ENCODE results near the gene CALHM6.

CALHM6 gene

GRCh38 chr6:116471531-116471930 is 10.4 kb downstream of the CALHM6 start:
- no peaks in the 10 kb centered on the region for H3K79me2 ChIP-seq (ENCODE audit: control insufficient read depth, insufficient read depth, low read length, poor library complexity)
- no peak overlapping the region for H2AK5ac ChIP-seq (ENCODE audit: low read length)
- H3K79me1 ChIP-seq (ENCODE audit: low read length): no peaks in the 10 kb centered on the region
- H3K18ac ChIP-seq (ENCODE audit: low read length): no peak overlapping the region
- no peak overlapping the region for H3K14ac ChIP-seq (ENCODE audit: low read length)
- no CpG with 5 or more reads among the region's 1 CpG for WGBS (ENCODE audit: extremely low coverage, insufficient coverage, insufficient read length)
- H3K4me1 ChIP-seq (ENCODE audit: control insufficient read depth in 1 of 2, insufficient read depth in 2 of 2, low read length in 2 of 2): no peaks in the 10 kb centered on the region
- no peak overlapping the region for H2BK120ac ChIP-seq (ENCODE audit: insufficient read depth, low read length, poor library complexity)
- no peaks in the 10 kb centered on the region for H3K36me3 ChIP-seq (ENCODE audit: control insufficient read depth in 1 of 2, insufficient read depth in 2 of 2, low read length in 2 of 2)
- H4K12ac ChIP-seq (ENCODE audit: low read depth, low read length): no peak overlapping the region
- no peak overlapping the region for H2BK12ac ChIP-seq (ENCODE audit: low read length)
- no peak overlapping the region for H2BK5ac ChIP-seq (ENCODE audit: low read depth, low read length, poor library complexity)
- H3K4me2 ChIP-seq (ENCODE audit: low read length): no peak overlapping the region
- no peak overlapping the region for H3K4me3 ChIP-seq (ENCODE audit: low read depth, low read length)
- no peak overlapping the region for H3K27ac ChIP-seq (ENCODE audit: low read depth, low read length)
- DNase-seq: no peak
- no peak overlapping the region for H3K23ac ChIP-seq (ENCODE audit: low read length)
- H4K8ac ChIP-seq (ENCODE audit: low read depth, low read length): no peak overlapping the region
- H3K9ac ChIP-seq (ENCODE audit: low read length): no peak overlapping the region
- H2AFZ ChIP-seq (ENCODE audit: insufficient read depth, low read length, poor library complexity): no peak overlapping the region
- no peak overlapping the region for H4K91ac ChIP-seq (ENCODE audit: low read depth, low read length)
- H3K4ac ChIP-seq (ENCODE audit: low read depth, low read length): no peak overlapping the region
- no peaks in the 10 kb centered on the region for H3K9me3 ChIP-seq (ENCODE audit: insufficient read depth, low read depth, low read length)
- no peaks in the 10 kb centered on the region for H3K27me3 ChIP-seq (ENCODE audit: insufficient read depth, low read length)

DNA sequence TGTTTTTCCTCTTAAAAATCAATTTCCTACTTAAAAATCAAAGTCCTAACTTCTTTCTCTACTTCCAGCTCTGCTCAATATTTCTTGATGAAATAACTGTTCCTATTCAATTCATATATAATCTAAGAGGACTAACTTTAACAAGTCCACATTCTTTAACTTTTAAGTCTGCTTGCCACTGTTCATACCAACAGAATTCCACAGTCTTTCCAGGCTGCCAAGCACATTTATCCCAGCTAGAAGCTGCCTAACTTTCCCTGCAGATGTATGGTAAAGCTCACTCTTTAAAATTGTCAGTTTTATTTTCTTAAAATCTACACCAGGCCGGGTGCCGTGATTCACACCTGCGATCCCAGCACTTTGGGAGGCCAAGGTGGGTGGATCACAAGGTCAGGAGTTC is 11.5 kb downstream of the CALHM6 start:
- Histone ChIP-seq H4K12ac (ENCODE audit: low read depth, low read length) (no peak overlapping the region), H3K18ac (ENCODE audit: low read length) (no peak overlapping the region), H3K27ac (ENCODE audit: low read depth, low read length) (no peak overlapping the region), H3K79me2 (ENCODE audit: control insufficient read depth, insufficient read depth, low read length, poor library complexity) (no peaks in the 10 kb centered on the region), H2AFZ (ENCODE audit: insufficient read depth, low read length, poor library complexity) (no peak overlapping the region), H3K4me3 (ENCODE audit: low read depth, low read length) (no peak overlapping the region), H4K8ac (ENCODE audit: low read depth, low read length) (no peak overlapping the region), H4K91ac (ENCODE audit: low read depth, low read length) (no peak overlapping the region), H2BK12ac (ENCODE audit: low read length) (no peak overlapping the region), H2BK120ac (ENCODE audit: insufficient read depth, low read length, poor library complexity) (no peak overlapping the region), H2AK5ac (ENCODE audit: low read length) (no peak overlapping the region), H3K36me3 (ENCODE audit: control insufficient read depth in 1 of 2, insufficient read depth in 2 of 2, low read length in 2 of 2) (no peaks in the 10 kb centered on the region), H3K4ac (ENCODE audit: low read depth, low read length) (no peak overlapping the region), H3K14ac (ENCODE audit: low read length) (no peak overlapping the region), H3K79me1 (ENCODE audit: low read length) (no peaks in the 10 kb centered on the region), H2BK5ac (ENCODE audit: low read depth, low read length, poor library complexity) (no peak overlapping the region), H3K4me1 (ENCODE audit: control insufficient read depth in 1 of 2, insufficient read depth in 2 of 2, low read length in 2 of 2) (no peaks in the 10 kb centered on the region), H3K23ac (ENCODE audit: low read length) (no peak overlapping the region), H3K4me2 (ENCODE audit: low read length) (no peak overlapping the region), H3K9ac (ENCODE audit: low read length) (no peak overlapping the region), H3K9me3 (ENCODE audit: insufficient read depth, low read depth, low read length) (no peaks in the 10 kb centered on the region), H3K27me3 (ENCODE audit: insufficient read depth, low read length) (no peaks in the 10 kb centered on the region)
- no CpG with 5 or more reads among the region's 3 CpGs for WGBS (ENCODE audit: extremely low coverage, insufficient coverage, insufficient read length)
- no peak for DNase-seq

GRCh38 chr6:116475141-116475540 is 14.0 kb downstream of the CALHM6 start:
- H4K12ac ChIP-seq (ENCODE audit: low read depth, low read length): no peak overlapping the region
- no peaks in the 10 kb centered on the region for H3K79me2 ChIP-seq (ENCODE audit: control insufficient read depth, insufficient read depth, low read length, poor library complexity)
- no peak overlapping the region for H4K8ac ChIP-seq (ENCODE audit: low read depth, low read length)
- no peaks in the 10 kb centered on the region for H3K36me3 ChIP-seq (ENCODE audit: control insufficient read depth in 1 of 2, insufficient read depth in 2 of 2, low read length in 2 of 2)
- H4K91ac ChIP-seq (ENCODE audit: low read depth, low read length): no peak overlapping the region
- H3K9me3 ChIP-seq (ENCODE audit: insufficient read depth, low read depth, low read length): no peaks in the 10 kb centered on the region
- H3K4me1 ChIP-seq (ENCODE audit: control insufficient read depth in 1 of 2, insufficient read depth in 2 of 2, low read length in 2 of 2): no peaks in the 10 kb centered on the region
- no peak for DNase-seq
- no peak overlapping the region for H3K27ac ChIP-seq (ENCODE audit: low read depth, low read length)
- no peak overlapping the region for H3K9ac ChIP-seq (ENCODE audit: low read length)
- no peak overlapping the region for H3K4me2 ChIP-seq (ENCODE audit: low read length)
- no peak overlapping the region for H2BK5ac ChIP-seq (ENCODE audit: low read depth, low read length, poor library complexity)
- no peak overlapping the region for H3K4me3 ChIP-seq (ENCODE audit: low read depth, low read length)
- no peak overlapping the region for H3K18ac ChIP-seq (ENCODE audit: low read length)
- no peak overlapping the region for H3K14ac ChIP-seq (ENCODE audit: low read length)
- H2BK120ac ChIP-seq (ENCODE audit: insufficient read depth, low read length, poor library complexity): no peak overlapping the region
- no peak overlapping the region for H2BK12ac ChIP-seq (ENCODE audit: low read length)
- no peaks in the 10 kb centered on the region for H3K79me1 ChIP-seq (ENCODE audit: low read length)
- H2AK5ac ChIP-seq (ENCODE audit: low read length): no peak overlapping the region
- no peak overlapping the region for H3K4ac ChIP-seq (ENCODE audit: low read depth, low read length)
- no peaks in the 10 kb centered on the region for H3K27me3 ChIP-seq (ENCODE audit: insufficient read depth, low read length)
- H2AFZ ChIP-seq (ENCODE audit: insufficient read depth, low read length, poor library complexity): no peak overlapping the region
- WGBS (ENCODE audit: extremely low coverage, insufficient coverage, insufficient read length): no CpG with 5 or more reads among the region's 1 CpG
- H3K23ac ChIP-seq (ENCODE audit: low read length): no peak overlapping the region

GRCh38 chr6:116476002-116476678 is 15.0 kb downstream of the CALHM6 start:
- no peak overlapping the region for H3K4me2 ChIP-seq (ENCODE audit: low read length)
- no peak overlapping the region for H3K18ac ChIP-seq (ENCODE audit: low read length)
- no peak overlapping the region for H3K4me3 ChIP-seq (ENCODE audit: low read depth, low read length)
- no peak overlapping the region for H3K27ac ChIP-seq (ENCODE audit: low read depth, low read length)
- H2BK12ac ChIP-seq (ENCODE audit: low read length): no peak overlapping the region
- no peak overlapping the region for H3K4ac ChIP-seq (ENCODE audit: low read depth, low read length)
- no peak overlapping the region for H3K9ac ChIP-seq (ENCODE audit: low read length)
- no peak overlapping the region for H2AFZ ChIP-seq (ENCODE audit: insufficient read depth, low read length, poor library complexity)
- H4K12ac ChIP-seq (ENCODE audit: low read depth, low read length): no peak overlapping the region
- no peaks in the 10 kb centered on the region for H3K36me3 ChIP-seq (ENCODE audit: control insufficient read depth in 1 of 2, insufficient read depth in 2 of 2, low read length in 2 of 2)
- WGBS (ENCODE audit: extremely low coverage, insufficient coverage, insufficient read length): no CpG with 5 or more reads among the region's 5 CpGs
- no peaks in the 10 kb centered on the region for H3K9me3 ChIP-seq (ENCODE audit: insufficient read depth, low read depth, low read length)
- no peaks in the 10 kb centered on the region for H3K79me2 ChIP-seq (ENCODE audit: control insufficient read depth, insufficient read depth, low read length, poor library complexity)
- peak in 1 of 2 donors; percentile 15 for DNase-seq
- H3K23ac ChIP-seq (ENCODE audit: low read length): no peak overlapping the region
- H4K91ac ChIP-seq (ENCODE audit: low read depth, low read length): no peak overlapping the region
- H3K4me1 ChIP-seq (ENCODE audit: control insufficient read depth in 1 of 2, insufficient read depth in 2 of 2, low read length in 2 of 2): no peaks in the 10 kb centered on the region
- H3K27me3 ChIP-seq (ENCODE audit: insufficient read depth, low read length): no peaks in the 10 kb centered on the region
- H3K79me1 ChIP-seq (ENCODE audit: low read length): no peaks in the 10 kb centered on the region
- H4K8ac ChIP-seq (ENCODE audit: low read depth, low read length): no peak overlapping the region
- no peak overlapping the region for H3K14ac ChIP-seq (ENCODE audit: low read length)
- no peak overlapping the region for H2BK5ac ChIP-seq (ENCODE audit: low read depth, low read length, poor library complexity)
- H2BK120ac ChIP-seq (ENCODE audit: insufficient read depth, low read length, poor library complexity): no peak overlapping the region
- no peak overlapping the region for H2AK5ac ChIP-seq (ENCODE audit: low read length)

Measured in trophoblast cell (in vitro differentiated cells and primary cell).